Epithelial cell of esophagus (primary cell): ENCODE results near the gene TMEM86B.
A peak's percentile ranks its signal among the peaks of the same experiment; 100 is the strongest.

Experiments
- DNase-seq: peaks from one replicate; pipeline ENCODE4 v3.0.0; 2010; ENCODE audit warnings: low read depth
- H3K4me3 ChIP-seq: 2 replicates; pipeline ENCODE4 v1.5.1; 2011; ENCODE audit warnings: mild to moderate bottlenecking, low read length, control low read depth
- TF ChIP-seq, protein P1 (sequence below): IDR thresholded peaks from 2 replicates; pipeline ENCODE4 v1.5.1; 2011; ENCODE audit warnings: low read depth, mild to moderate bottlenecking, low read length, control low read depth, inconsistent platforms; ENCODE audit not compliant: insufficient read depth; ENCODE audit errors: missing control alignments

Gene TMEM86B

DNA sequence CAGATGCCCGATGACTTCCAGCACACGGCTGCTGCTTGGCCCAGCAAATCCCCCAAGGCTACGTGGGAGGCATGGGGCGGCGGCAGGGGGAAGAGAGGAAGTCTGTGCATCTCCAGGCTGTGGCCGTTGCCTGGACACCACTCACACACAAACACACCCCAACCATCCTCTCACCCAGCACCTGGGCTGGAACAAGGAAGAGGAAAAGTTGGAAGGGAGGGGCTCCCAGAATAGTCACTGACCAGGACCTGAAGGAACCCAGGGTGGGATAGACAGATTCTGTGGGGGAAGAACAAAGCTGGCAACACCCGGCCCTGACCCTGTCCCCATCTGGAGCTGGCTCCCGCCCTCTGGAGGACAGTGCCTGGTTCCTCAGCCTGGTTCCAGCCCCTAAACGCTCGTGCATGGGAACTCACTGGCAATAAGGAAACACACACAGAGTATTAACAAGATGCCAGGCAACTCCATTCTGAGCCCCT lies 19.1 kb upstream of the TMEM86B start:
- no peak overlapping the region for H3K4me3 ChIP-seq
- TF ChIP-seq, protein P1, sequence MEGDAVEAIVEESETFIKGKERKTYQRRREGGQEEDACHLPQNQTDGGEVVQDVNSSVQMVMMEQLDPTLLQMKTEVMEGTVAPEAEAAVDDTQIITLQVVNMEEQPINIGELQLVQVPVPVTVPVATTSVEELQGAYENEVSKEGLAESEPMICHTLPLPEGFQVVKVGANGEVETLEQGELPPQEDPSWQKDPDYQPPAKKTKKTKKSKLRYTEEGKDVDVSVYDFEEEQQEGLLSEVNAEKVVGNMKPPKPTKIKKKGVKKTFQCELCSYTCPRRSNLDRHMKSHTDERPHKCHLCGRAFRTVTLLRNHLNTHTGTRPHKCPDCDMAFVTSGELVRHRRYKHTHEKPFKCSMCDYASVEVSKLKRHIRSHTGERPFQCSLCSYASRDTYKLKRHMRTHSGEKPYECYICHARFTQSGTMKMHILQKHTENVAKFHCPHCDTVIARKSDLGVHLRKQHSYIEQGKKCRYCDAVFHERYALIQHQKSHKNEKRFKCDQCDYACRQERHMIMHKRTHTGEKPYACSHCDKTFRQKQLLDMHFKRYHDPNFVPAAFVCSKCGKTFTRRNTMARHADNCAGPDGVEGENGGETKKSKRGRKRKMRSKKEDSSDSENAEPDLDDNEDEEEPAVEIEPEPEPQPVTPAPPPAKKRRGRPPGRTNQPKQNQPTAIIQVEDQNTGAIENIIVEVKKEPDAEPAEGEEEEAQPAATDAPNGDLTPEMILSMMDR = no peak
- DNase-seq = peak; percentile 85

DNA sequence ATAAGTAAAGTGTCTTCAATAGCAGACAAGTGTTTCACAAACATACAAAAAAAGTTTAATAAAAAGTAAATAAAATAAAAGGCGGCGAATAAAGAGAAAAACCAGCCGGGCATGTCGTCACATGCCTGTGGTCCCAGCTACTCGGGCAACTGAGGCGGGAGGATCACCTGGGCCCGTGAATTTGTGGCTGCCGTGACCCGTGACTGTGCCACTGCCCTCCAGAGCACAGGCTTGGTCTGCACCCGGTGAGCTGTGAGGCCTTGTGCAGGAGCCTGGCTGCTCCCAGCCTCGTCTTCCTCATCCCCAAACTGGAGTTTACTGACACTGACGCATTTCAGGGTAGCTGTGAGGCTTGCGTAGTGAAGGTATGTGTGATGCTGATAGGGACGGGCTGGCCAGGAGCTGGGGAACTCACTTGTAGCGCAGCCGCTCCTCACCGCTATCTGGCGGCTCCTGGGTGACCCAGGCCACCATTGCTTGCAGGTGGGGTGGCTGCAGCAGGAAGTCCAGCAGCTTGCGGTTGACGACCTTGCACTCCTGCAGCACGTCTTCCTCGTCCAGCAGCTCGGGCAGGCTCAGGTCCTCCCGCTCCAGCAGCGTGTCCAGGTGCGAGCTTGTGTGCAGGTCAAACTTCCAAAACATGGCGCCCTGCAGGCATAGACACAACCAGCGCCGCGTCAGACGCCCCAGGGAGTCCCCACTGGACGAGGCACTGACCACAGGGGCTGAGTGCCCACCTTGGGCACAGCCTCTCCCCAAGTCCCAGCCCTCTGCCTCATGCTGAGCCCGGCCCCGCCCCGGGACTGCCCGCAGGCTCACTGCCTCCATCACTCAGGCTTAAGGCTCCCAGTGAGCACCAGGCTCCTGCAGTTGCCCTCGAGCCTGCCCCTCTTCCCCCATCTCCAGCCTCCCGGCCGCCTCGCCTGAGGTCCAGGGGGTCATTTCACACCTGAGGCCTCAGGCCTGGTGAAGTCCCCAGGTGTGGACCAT lies 18.2 kb upstream of the TMEM86B start:
- TF ChIP-seq, protein P1 = no peak
- no peak for DNase-seq
- H3K4me3 ChIP-seq = no peak overlapping the region

DNA sequence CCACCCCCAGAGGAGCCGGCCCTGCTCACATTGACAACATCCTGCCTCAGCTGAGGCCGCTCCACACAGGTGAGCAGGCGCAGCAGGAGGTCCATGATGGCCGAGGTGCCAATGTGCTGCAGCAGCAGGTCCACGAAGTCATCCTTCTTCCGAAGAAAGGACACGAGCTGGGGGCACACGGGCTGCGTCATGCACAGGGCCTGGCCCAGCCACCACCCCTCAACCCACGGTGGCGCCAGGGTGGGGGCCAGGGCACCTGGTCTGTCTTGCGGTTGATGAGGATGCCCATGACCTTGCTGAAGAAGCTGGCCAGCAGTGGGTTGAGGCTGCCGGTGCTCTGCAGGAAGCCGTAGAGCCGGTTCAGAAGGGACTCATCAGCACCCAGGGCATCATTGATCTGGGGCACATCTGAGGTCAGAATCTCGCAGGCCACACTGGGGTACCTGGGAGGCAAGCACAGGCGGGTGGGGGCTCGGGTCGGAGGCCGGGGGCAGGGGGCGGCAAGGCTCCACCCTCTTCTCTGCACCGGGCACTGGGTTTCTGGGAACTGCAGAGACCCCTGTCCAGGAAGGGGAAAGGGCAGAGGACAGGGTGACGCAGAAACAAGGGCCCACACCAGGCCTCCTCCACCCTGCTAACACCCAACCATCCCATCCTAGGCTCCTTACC lies 16.8 kb upstream of the TMEM86B start:
- DNase-seq = no peak
- TF ChIP-seq, protein P1 = no peak
- no peak overlapping the region for H3K4me3 ChIP-seq

DNA sequence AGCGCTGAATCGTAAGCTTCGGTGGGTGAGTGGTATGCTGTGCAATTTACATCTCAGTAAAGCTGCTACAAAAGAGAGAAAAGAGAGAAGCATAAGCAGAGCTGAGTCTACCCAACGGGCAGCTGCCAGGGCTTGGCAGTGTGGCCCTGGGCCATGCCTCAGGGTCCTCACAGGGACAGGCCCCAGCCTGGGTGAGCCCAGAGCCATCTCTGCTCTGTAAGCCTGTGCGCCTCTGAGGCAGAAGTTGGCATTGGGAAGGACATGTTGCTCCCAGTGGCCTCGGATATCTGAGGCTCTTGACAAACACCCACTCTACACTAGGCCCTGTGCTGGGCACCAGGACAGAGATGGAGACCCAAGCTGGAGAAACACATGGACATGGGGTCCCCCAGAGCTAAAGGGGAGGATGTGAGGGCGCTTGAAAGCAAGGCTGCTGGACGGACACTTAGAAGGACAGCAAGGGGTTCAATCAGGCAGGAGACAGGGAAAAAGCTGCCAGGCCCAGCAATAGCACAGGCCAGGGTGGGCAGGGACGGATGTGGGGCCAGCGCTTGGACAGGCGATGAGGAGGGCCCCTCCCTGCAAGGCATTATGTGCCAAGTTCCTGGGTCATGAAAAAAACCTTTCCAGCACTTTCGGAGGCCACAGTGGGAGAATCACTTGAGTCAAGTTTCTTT lies 15.6 kb upstream of the TMEM86B start:
- no peak for DNase-seq
- no peak overlapping the region for H3K4me3 ChIP-seq
- TF ChIP-seq, protein P1 = no peak

DNA sequence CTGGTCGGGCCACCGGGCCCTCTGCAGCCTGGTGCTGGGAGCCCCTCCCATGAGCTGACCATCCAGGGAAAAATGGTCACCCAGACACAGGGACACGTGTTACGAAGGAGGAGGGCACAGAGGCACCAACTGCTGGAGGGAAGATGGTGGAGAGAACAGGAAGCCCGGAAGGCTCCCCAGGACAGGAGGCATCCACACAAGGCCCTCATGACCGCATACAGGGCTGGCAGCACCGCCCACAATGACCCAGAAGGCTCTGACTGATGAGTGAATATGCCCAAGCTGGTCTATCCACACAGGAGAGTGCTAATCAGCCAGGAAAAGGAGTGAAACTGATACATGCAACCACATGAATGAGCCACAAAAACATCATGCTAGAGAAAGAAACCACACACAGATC lies 14.0 kb upstream of the TMEM86B start:
- no peak overlapping the region for H3K4me3 ChIP-seq
- DNase-seq = no peak
- TF ChIP-seq, protein P1 = no peak

DNA sequence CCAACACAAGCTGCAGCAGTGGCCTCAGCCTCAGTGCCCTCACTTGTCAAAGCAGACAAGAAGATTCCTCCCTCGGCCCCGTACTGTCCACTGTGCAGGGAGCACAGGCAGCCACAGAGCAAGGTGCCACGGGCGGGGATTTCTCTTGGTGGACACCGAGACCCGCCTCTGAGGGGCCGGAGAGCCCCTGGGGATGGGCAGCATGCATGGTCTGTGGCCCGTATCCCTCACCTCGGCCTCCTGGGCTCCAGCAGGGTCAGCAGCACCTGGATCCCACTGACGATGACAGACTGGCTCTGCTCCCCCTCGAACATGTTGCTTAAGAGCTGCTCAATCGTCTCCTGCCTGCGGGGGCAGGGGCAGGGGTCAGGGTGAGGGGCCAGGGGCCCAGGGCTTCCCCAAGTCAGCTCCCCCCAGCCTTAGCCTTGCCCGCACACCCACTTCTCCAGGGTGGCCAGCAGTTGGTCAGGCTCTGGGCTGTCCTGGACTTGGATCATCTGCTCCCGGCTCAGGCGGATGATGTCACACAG lies 13.4 kb upstream of the TMEM86B start:
- TF ChIP-seq, protein P1 = no peak
- no peak for DNase-seq
- H3K4me3 ChIP-seq = no peak overlapping the region
